H7 (cell line): ENCODE measurements around the gene TGM3. TPM values are rescaled to one million over a fixed set of nuclear protein-coding genes. Genes with fewer than 3 reads are reported as not detected.

Source experiments
- DNase-seq: peaks from one replicate; pipeline ENCODE4 v3.0.0; 2012
- H3K27me3 ChIP-seq: 2 replicates; pipeline ENCODE4 v1.6.0; 2011; ENCODE audit warnings: mild to moderate bottlenecking, low read length; ENCODE audit not compliant: control insufficient read depth, insufficient read depth
- H3K36me3 ChIP-seq: replicated peaks from 2 replicates; pipeline ENCODE4 v1.5.1; 2011; ENCODE audit warnings: low read length; ENCODE audit not compliant: control insufficient read depth, insufficient read depth
- H3K4me3 ChIP-seq: 2 replicates; pipeline ENCODE4 v1.5.1; 2011; ENCODE audit warnings: low read depth, mild to moderate bottlenecking, control low read depth, low read length, moderate library complexity; ENCODE audit not compliant: insufficient read depth
- total RNA-seq: library from RNA; depleted of rRNA; stranded (reverse); fragments of >200 nt; shearing (Covaris generic); gene quantifications from 2 replicates; pipeline ENCODE4 v1.2.3, GENCODE V29; 2014

The TGM3 gene
- total RNA-seq, 1 experiment from 2014 or later: 0.90 TPM

DNA sequence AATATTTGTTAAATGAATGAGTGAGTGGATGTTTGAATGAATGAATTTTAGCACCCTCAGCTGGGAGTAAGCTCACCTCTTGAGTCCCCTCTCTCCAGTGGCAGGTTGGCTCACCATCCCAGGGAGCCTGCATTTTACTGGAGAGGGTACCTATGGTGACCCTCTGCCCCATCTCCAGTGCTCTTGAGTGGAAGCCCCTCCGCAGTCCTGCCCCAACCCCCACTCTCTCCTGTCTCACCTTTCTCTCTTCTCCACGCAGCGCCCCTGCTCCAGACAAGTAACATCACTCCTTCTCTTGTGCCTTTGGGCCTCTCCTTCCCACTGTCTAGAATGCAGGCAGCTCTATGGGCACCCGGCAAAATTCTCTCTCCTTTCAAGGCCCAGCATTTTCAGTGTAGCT is 11.3 kb downstream of the TGM3 start:
- Histone ChIP-seq H3K4me3 (no peak overlapping the region), H3K27me3 (no peaks in the 10 kb centered on the region; the same call in 1 of the 2 replicates), H3K36me3 (no peaks in the 10 kb centered on the region)
- no peak for DNase-seq

DNA sequence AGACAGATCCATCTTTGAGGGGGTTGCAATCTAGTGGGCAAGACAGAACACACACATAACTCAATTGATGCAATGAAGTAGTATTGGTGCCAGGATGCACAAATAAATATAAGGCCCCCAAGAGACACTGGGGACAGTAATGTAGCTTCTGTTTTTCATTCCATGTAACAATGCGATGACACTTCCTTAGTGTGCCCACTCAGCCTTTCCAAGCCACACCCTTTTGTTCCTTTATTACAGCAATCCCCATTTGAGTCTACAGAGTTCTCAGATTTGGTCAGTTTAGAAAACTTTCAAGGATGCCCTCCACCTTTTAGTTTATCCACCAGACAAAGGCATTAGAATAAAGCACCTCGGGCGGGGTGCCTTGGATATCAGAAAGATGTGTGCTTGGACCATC is 15.5 kb downstream of the TGM3 start:
- H3K4me3 ChIP-seq: no peak overlapping the region
- DNase-seq: no peak
- no peaks in the 10 kb centered on the region; the same call in 1 of the 2 replicates for H3K27me3 ChIP-seq
- H3K36me3 ChIP-seq: no peaks in the 10 kb centered on the region

DNA sequence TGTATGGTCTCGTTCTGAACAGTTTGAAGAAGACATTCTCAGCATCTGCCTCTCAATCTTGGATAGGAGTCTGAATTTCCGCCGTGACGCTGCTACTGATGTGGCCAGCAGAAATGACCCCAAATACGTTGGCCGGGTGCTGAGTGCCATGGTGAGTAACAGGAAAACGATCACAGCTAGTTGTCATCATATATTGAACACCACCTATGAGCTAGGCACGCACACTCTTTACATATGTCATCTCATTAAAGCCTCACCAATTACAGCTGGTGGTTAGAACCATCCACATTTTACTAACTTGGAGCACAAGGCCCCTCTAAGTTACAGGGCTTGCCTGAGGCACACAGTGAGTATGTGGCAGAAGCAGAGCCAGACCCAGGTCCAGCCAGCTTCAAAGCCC is 17.1 kb downstream of the TGM3 start:
- Histone ChIP-seq H3K27me3 (no peaks in the 10 kb centered on the region; the same call in 1 of the 2 replicates), H3K36me3 (no peaks in the 10 kb centered on the region), H3K4me3 (no peak overlapping the region)
- DNase-seq: no peak

GRCh38 chr20:2313316-2313715 is 17.5 kb downstream of the TGM3 start:
- Histone ChIP-seq H3K27me3 (no peaks in the 10 kb centered on the region; the same call in 1 of the 2 replicates), H3K4me3 (no peak overlapping the region), H3K36me3 (no peaks in the 10 kb centered on the region)
- no peak for DNase-seq

DNA sequence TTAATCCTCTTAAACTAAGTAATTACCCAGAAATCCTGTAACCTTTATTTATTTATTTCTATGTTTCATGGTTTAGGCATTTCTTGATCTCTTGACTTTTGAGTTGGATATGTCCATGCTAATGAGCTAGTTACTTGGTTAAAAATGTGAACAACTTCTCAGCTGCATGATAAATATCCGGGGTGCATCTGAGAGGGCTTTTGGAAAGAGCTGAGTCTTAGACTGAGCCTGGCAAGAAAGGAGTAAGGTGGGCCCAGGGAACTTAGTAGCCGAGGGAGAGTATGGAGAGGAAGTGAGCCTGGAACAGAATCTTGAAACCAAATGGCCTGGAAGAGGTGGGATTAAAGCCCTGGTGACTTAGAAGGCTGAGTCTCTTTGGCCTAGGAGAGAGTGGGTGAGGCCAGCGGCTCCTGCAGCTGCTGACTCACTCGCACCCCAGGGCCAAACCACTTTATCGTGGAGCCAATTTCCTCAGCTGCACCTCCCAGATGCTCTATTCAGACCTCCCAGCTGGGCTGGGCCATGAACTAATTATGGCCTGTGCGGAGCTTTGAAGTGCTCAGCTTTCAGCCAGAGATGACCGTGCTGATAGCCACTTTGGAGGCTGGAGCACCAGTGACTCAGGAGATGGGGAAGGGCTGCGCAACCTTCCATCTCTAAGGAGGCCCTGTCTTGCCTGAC is 19.1 kb downstream of the TGM3 start:
- Histone ChIP-seq H3K27me3 (no peaks in the 10 kb centered on the region), H3K4me3 (no peak overlapping the region), H3K36me3 (no peaks in the 10 kb centered on the region)
- DNase-seq: no peak

DNA sequence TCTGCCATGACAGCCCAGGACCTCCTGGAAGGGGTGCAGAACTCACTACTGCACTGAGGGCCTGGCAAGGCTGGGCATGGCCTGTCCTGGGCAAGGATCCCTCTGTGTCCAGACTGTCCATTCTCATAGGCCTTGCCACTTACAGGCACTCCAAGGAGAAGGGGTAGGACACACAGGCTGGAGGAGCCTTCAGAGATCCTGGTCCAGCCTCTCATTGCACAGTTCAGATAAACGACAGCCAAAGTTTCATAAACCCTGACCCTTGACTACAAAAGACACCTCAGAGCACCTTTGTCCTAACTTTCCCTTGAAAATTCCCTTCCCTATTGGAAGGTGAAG is 19.6 kb downstream of the TGM3 start:
- H3K4me3 ChIP-seq: no peak overlapping the region
- no peaks in the 10 kb centered on the region for H3K27me3 ChIP-seq
- no peaks in the 10 kb centered on the region for H3K36me3 ChIP-seq
- no peak for DNase-seq

GRCh38 chr20:2316847-2317495 is 21.2 kb downstream of the TGM3 start:
- no peak overlapping the region for H3K4me3 ChIP-seq
- DNase-seq: no peak

GRCh38 chr20:2320813-2321658 is 25.2 kb downstream of the TGM3 start:
- H3K4me3 ChIP-seq: no peak overlapping the region

More at GRCh38 chr20:2316847-2317495, 21.2 kb downstream of the TGM3 start:
- Histone ChIP-seq H3K36me3 (no peaks in the 10 kb centered on the region), H3K27me3 (no peaks in the 10 kb centered on the region)

DNA sequence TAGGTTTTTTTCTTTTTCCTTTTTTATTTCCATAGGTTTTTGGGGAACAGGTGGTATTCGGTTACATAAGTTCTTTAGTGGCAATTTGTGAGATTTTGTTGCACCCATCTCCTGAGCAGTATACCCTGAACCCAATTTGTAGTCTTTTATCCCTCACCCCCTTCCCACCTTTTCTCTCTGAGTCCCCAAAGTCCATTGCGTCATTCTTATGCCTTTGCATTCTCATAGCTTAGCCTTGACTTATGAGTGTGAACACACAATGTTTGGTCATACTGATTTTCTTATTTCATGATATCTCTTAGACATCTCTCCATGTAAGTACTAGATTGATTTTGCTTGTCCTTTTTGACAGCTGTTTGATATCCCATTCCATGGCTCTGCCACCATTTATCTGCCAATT is 27.2 kb downstream of the TGM3 start:
- no peak overlapping the region for H3K4me3 ChIP-seq
- H3K36me3 ChIP-seq: no peaks in the 10 kb centered on the region
- no peak for DNase-seq

More at GRCh38 chr20:2320813-2321658, 25.2 kb downstream of the TGM3 start:
- no peaks in the 10 kb centered on the region for H3K27me3 ChIP-seq
- H3K36me3 ChIP-seq: no peaks in the 10 kb centered on the region
- DNase-seq: no peak

GRCh38 chr20:2326046-2326445 is 30.2 kb downstream of the TGM3 start:
- no peak for DNase-seq
- no peaks in the 10 kb centered on the region for H3K36me3 ChIP-seq

More for the DNA sequence above, 27.2 kb downstream of the TGM3 start:
- H3K27me3 ChIP-seq: no peaks in the 10 kb centered on the region

DNA sequence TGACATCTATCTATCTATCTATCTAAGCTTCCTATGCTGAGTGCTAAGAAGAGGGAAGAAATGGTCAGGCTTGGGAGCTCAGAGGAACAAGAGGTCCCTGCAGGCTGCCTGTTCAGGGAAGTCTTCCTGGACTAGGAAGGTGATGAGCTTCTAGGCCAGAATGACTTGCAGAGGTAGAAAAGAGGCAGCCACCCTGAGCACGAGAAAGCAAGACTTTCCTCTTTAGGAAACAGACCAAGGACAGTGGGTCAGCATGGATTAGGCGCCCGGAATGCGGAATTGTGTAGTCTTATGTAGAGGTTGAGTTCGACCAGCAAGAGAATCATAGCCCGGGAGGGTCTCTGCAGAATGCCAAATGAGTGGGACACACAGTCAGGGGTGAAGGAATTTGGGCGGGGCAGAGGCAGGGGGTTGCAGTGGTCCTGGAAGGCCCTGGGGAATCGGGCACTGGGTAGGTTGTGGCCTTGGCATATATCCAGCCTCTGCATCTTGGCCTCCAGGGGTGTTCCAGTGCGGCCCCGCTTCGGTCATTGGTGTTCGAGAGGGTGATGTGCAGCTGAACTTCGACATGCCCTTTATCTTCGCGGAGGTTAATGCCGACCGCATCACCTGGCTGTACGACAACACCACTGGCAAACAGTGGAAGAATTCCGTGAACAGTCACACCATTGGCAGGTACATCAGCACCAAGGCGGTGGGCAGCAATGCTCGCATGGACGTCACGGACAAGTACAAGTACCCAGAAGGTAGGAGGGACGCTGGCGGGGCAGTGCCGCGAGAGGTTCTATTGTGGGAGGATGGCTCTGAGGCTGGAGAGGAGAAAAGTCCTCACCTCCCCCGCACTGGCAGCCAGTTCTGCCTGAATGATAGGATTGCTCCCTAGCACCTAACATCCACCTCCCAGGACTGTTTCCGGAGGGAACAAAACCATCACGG is 32.1 kb downstream of the TGM3 start:
- no peak for DNase-seq

More at GRCh38 chr20:2326046-2326445, 30.2 kb downstream of the TGM3 start:
- no peak overlapping the region for H3K4me3 ChIP-seq
- H3K27me3 ChIP-seq: no peaks in the 10 kb centered on the region

GRCh38 chr20:2329286-2329685 is 33.5 kb downstream of the TGM3 start:
- DNase-seq: no peak

More for the DNA sequence above, 32.1 kb downstream of the TGM3 start:
- Histone ChIP-seq H3K27me3 (no peaks in the 10 kb centered on the region), H3K4me3 (no peak overlapping the region), H3K36me3 (no peaks in the 10 kb centered on the region)

GRCh38 chr20:2330090-2330695 is 34.4 kb downstream of the TGM3 start:
- DNase-seq: no peak
- no peaks in the 10 kb centered on the region for H3K27me3 ChIP-seq
- no peak overlapping the region for H3K4me3 ChIP-seq
- H3K36me3 ChIP-seq: no peaks in the 10 kb centered on the region

More at GRCh38 chr20:2329286-2329685, 33.5 kb downstream of the TGM3 start:
- Histone ChIP-seq H3K4me3 (no peak overlapping the region), H3K36me3 (no peaks in the 10 kb centered on the region), H3K27me3 (no peaks in the 10 kb centered on the region)
